Measurements from ENCODE around the gene SLC8A1. TPM values are rescaled to one million over a fixed set of nuclear protein-coding genes. Genes with fewer than 3 reads are reported as not detected.

The SLC8A1 gene
- total RNA-seq, 1 experiment from 2014 or later = 1.6 TPM

DNA sequence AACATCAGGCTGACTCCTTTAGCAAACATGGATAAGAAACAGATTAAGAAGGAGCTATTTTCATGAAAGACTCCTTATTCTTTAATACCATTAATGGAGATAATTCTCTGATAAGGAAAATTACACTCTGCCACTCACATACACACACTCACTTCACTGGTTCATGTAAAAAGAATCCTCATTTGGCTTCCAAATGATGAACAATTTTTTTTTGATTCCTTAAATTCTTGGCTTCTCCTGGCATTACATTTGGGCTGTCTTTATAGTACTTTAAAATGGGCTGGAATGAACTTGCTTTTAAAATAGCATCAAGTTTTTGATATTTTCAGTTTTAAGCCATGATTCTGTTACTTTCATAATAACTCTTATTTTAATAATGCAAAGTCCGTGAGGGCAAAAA, 328.6 kb downstream of the SLC8A1 start:
- BruUV-seq (replicated peaks) = no TSS peak
- no peak for DNase-seq (ENCODE audit: unreplicated experiment)
- ChIA-PET CTCF (interaction anchor here (1.1 kb wide), 1 partner anchor 9 kb away, joined by 4 read pairs; no protein-coding TSS in a partner anchor), POLR2A (interaction anchor here (0.7 kb wide), 1 partner anchor 13 kb away, joined by 3 read pairs; no protein-coding TSS in a partner anchor)
- TF ChIP-seq, protein P1, sequence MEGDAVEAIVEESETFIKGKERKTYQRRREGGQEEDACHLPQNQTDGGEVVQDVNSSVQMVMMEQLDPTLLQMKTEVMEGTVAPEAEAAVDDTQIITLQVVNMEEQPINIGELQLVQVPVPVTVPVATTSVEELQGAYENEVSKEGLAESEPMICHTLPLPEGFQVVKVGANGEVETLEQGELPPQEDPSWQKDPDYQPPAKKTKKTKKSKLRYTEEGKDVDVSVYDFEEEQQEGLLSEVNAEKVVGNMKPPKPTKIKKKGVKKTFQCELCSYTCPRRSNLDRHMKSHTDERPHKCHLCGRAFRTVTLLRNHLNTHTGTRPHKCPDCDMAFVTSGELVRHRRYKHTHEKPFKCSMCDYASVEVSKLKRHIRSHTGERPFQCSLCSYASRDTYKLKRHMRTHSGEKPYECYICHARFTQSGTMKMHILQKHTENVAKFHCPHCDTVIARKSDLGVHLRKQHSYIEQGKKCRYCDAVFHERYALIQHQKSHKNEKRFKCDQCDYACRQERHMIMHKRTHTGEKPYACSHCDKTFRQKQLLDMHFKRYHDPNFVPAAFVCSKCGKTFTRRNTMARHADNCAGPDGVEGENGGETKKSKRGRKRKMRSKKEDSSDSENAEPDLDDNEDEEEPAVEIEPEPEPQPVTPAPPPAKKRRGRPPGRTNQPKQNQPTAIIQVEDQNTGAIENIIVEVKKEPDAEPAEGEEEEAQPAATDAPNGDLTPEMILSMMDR (IDR thresholded peaks at IDR 0.05; ENCODE audit: unreplicated experiment) = no peak
- no peaks in the 10 kb centered on the region for H3K4me1 Mint-ChIP-seq (ENCODE audit: insufficient read depth, unreplicated experiment)
- no peaks in the 10 kb centered on the region for H3K27me3 Mint-ChIP-seq (ENCODE audit: insufficient read depth, unreplicated experiment)
- intact Hi-C loops (cut with micrococcal nuclease) = no loop called here
- no peak overlapping the region for H3K27ac Mint-ChIP-seq (ENCODE audit: low read depth, unreplicated experiment)
- no peaks in the 10 kb centered on the region for H3K36me3 Mint-ChIP-seq (ENCODE audit: insufficient read depth, unreplicated experiment)
- no peaks in the 10 kb centered on the region for H3K9me3 Mint-ChIP-seq (ENCODE audit: unreplicated experiment)
- H3K4me3 Mint-ChIP-seq (ENCODE audit: unreplicated experiment) = no peak overlapping the region

DNA sequence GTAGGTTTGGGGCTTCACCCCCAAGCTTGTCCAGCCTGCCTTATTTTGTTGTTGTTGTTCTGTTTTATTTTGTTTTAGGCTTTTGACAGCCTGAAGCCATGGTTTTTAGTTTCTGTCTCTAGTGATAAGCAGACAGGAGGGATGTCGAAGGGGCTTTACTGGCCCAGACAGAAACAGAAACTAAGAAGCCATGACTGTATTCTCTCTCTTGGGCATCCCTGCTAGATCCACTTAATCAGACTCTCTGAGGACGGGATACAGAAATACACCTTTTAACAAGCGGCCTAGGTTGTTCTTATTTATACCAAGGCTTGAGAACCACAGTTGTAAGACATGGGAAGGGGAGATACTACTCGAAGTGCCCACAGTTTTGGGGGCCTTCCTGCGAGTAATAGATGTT, 330.9 kb downstream of the SLC8A1 start:
- ChIA-PET POLR2A (no interaction called here), CTCF (interaction anchor here (0.7 kb wide), 1 partner anchor 293 kb away, joined by 3 read pairs; no protein-coding TSS in a partner anchor)
- no peaks in the 10 kb centered on the region for H3K27me3 Mint-ChIP-seq (ENCODE audit: insufficient read depth, unreplicated experiment)
- intact Hi-C loops (cut with micrococcal nuclease) = no loop called here
- BruUV-seq (replicated peaks) = no TSS peak
- TF ChIP-seq, protein P1 (IDR thresholded peaks at IDR 0.05; ENCODE audit: unreplicated experiment) = no peak
- H3K27ac Mint-ChIP-seq (ENCODE audit: low read depth, unreplicated experiment) = no peak overlapping the region
- no peaks in the 10 kb centered on the region for H3K36me3 Mint-ChIP-seq (ENCODE audit: insufficient read depth, unreplicated experiment)
- no peak for DNase-seq (ENCODE audit: unreplicated experiment)
- no peaks in the 10 kb centered on the region for H3K9me3 Mint-ChIP-seq (ENCODE audit: unreplicated experiment)
- H3K4me3 Mint-ChIP-seq (ENCODE audit: unreplicated experiment) = no peak overlapping the region
- H3K4me1 Mint-ChIP-seq (ENCODE audit: insufficient read depth, unreplicated experiment) = no peaks in the 10 kb centered on the region

GRCh38 chr2:40120026-40120425, 331.9 kb downstream of the SLC8A1 start:
- CTCF ChIA-PET = no interaction called here
- BruUV-seq (replicated peaks) = no TSS peak

DNA sequence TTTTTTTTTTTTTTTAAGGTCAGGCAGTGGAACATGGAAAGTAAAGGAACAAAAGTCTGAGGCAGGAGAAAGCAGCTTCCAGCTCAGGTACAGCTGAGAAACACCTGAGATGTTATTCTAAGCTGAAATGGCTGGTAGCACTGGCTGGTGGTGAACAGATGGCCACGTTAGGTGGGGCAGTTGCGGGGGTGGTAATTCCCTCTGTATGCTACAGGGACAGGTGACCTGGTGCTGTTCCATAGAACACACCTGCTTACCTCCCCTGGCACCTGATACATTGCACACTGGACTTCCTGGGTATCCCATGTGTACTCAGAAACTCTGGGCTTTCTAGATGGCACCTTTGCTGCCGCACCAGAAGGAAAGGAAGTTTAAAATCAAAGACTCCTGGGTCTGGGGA, 333.3 kb downstream of the SLC8A1 start:
- no TSS peak for BruUV-seq (replicated peaks)
- no peaks in the 10 kb centered on the region for H3K9me3 Mint-ChIP-seq (ENCODE audit: unreplicated experiment)
- intact Hi-C loops (cut with micrococcal nuclease) = no loop called here

More at GRCh38 chr2:40120026-40120425, 331.9 kb downstream of the SLC8A1 start:
- DNase-seq (ENCODE audit: unreplicated experiment) = no peak
- no peaks in the 10 kb centered on the region for H3K36me3 Mint-ChIP-seq (ENCODE audit: insufficient read depth, unreplicated experiment)
- H3K9me3 Mint-ChIP-seq (ENCODE audit: unreplicated experiment) = no peaks in the 10 kb centered on the region
- H3K4me1 Mint-ChIP-seq (ENCODE audit: insufficient read depth, unreplicated experiment) = no peaks in the 10 kb centered on the region
- no peaks in the 10 kb centered on the region for H3K27me3 Mint-ChIP-seq (ENCODE audit: insufficient read depth, unreplicated experiment)
- TF ChIP-seq, protein P1 (IDR thresholded peaks at IDR 0.05; ENCODE audit: unreplicated experiment) = no peak
- intact Hi-C loops (cut with micrococcal nuclease) = no loop called here
- POLR2A ChIA-PET = no interaction called here
- H3K27ac Mint-ChIP-seq (ENCODE audit: low read depth, unreplicated experiment) = no peak overlapping the region
- no peak overlapping the region for H3K4me3 Mint-ChIP-seq (ENCODE audit: unreplicated experiment)

More for the DNA sequence above, 333.3 kb downstream of the SLC8A1 start:
- DNase-seq (ENCODE audit: unreplicated experiment) = no peak
- Mint-ChIP-seq H3K4me1 (ENCODE audit: insufficient read depth, unreplicated experiment) (no peaks in the 10 kb centered on the region), H3K36me3 (ENCODE audit: insufficient read depth, unreplicated experiment) (no peaks in the 10 kb centered on the region), H3K4me3 (ENCODE audit: unreplicated experiment) (no peak overlapping the region), H3K27ac (ENCODE audit: low read depth, unreplicated experiment) (no peak overlapping the region), H3K27me3 (ENCODE audit: insufficient read depth, unreplicated experiment) (no peaks in the 10 kb centered on the region)
- ChIA-PET CTCF (no interaction called here), POLR2A (interaction anchor here (1.0 kb wide), 1 partner anchor 10 kb away, joined by 3 read pairs; no protein-coding TSS in a partner anchor)
- TF ChIP-seq, protein P1 (IDR thresholded peaks at IDR 0.05; ENCODE audit: unreplicated experiment) = no peak
